Lower lobe of right lung (tissue), 2 donors: ENCODE results near the gene COASY. TPM values are rescaled to one million over a fixed set of nuclear protein-coding genes. Genes with fewer than 3 reads are reported as not detected.

Experiments used
- ATAC-seq, 2 donors: fragments of 200-7000 bp; cut with Tn5 transposase; one replicate each; pipeline ENCODE4 v1.9.1; 2020 to 2022; ENCODE audit warnings: mild to moderate bottlenecking in 2 of 2, moderate library complexity in 2 of 2
- DNase-seq: peaks from one replicate; pipeline ENCODE4 v3.0.0-alpha.2; 2020
- H3K27ac ChIP-seq: fragments of 200-600 bp; one replicate; pipeline ENCODE4 v1.8.0; 2022
- H3K27me3 ChIP-seq: fragments of 200-600 bp; one replicate; pipeline ENCODE4 v1.8.0; 2022; ENCODE audit warnings: low read depth
- H3K36me3 ChIP-seq: fragments of 200-600 bp; one replicate; pipeline ENCODE4 v1.8.0; 2022; ENCODE audit warnings: mild to moderate bottlenecking
- H3K4me1 ChIP-seq: fragments of 200-600 bp; one replicate; pipeline ENCODE4 v1.8.0; 2022
- H3K4me3 ChIP-seq: fragments of 200-600 bp; one replicate; pipeline ENCODE4 v1.8.0; 2022; ENCODE audit warnings: mild to moderate bottlenecking
- H3K9me3 ChIP-seq: fragments of 200-600 bp; one replicate; pipeline ENCODE4 v1.8.0; 2022
- intact Hi-C: fragments of 100-400 bp; cut with DNase I; formaldehyde crosslinking; loops from one replicate; pipeline ENCODE4 v1.11.0; 2022
- total RNA-seq: library from RNA; stranded (reverse); fragmentation: NEBNext Ultra II Directional; extraction: Animal tissue kit (Norgen Biotek cat#: 25700); gene quantifications from one replicate; pipeline ENCODE4 v1.2.1, GENCODE V29; 2021
- TF ChIP-seq, protein P1 (sequence below): fragments of 200-600 bp; IDR thresholded peaks from one replicate; pipeline ENCODE4 v1.8.0; 2022; ENCODE audit warnings: antibody characterized with exemption, mild to moderate bottlenecking
- donor health status: DM: no; HTN: yes; CAD: no; lungs with severe emphysema.

The COASY gene
- total RNA-seq, 1 donor from 2014 or later: 65.8 TPM

DNA sequence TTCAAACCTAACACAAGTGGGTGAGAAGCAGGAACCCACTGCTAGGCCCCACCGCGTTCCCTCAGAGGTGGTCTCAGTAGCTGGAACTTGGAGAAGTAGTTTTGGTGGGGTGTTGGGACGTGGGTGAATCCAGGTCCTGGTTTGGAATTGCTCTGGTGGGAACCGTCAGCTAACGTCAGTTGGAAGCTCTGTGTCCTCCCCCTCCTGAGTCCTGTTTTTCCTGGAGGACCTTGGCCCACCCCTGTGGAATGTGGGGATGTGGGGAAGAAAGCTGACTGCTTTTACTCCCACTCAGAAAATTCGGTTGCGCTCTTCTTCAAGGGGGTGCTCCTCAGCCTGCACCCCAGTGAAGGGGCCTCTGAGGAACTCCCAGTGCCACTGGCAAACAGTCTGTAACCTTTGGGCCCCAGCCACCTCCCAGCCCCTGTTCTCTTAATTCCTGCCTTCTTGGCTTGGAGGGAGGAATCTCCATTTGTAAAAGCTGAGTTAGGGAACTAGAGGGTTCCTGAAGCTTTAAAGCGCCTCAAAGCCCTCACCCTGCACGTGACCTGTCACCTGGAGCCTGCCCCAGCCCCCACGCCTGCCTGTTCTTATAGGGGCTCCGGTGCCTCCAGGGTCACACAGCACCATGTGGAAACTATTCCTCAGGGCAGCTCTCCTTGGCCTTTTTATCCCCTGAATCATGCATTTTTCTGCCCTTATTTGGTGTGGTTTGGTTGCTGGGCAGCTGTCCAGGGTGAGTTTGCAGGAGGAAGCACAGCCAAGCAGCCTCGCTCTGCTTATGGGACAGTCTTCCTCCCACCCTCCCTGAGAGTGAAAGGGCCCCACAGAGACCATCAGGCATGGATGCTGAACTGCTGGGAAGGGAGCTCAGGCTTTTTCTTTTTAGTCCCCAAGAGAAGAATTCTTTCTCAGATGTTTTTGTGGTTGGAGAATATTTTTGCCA, 42.1 kb upstream of the COASY start:
- TF ChIP-seq, protein P1, sequence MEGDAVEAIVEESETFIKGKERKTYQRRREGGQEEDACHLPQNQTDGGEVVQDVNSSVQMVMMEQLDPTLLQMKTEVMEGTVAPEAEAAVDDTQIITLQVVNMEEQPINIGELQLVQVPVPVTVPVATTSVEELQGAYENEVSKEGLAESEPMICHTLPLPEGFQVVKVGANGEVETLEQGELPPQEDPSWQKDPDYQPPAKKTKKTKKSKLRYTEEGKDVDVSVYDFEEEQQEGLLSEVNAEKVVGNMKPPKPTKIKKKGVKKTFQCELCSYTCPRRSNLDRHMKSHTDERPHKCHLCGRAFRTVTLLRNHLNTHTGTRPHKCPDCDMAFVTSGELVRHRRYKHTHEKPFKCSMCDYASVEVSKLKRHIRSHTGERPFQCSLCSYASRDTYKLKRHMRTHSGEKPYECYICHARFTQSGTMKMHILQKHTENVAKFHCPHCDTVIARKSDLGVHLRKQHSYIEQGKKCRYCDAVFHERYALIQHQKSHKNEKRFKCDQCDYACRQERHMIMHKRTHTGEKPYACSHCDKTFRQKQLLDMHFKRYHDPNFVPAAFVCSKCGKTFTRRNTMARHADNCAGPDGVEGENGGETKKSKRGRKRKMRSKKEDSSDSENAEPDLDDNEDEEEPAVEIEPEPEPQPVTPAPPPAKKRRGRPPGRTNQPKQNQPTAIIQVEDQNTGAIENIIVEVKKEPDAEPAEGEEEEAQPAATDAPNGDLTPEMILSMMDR: no peak
- no peaks in the 10 kb centered on the region for H3K9me3 ChIP-seq
- intact Hi-C loops: loop anchor here (10.0 kb wide), 1 partner anchor 205 kb away; no protein-coding TSS in a partner anchor
- peak overlapping the region; percentile 14 for H3K4me3 ChIP-seq
- DNase-seq (peak; percentile 73), ATAC-seq (peak; percentile 64)
- H3K36me3 ChIP-seq: peaks cover 39% of the 10 kb centered on the region
- H3K27me3 ChIP-seq: no peaks in the 10 kb centered on the region
- H3K4me1 ChIP-seq: peaks cover 73% of the 10 kb centered on the region
- peak overlapping the region; percentile 90 for H3K27ac ChIP-seq

DNA sequence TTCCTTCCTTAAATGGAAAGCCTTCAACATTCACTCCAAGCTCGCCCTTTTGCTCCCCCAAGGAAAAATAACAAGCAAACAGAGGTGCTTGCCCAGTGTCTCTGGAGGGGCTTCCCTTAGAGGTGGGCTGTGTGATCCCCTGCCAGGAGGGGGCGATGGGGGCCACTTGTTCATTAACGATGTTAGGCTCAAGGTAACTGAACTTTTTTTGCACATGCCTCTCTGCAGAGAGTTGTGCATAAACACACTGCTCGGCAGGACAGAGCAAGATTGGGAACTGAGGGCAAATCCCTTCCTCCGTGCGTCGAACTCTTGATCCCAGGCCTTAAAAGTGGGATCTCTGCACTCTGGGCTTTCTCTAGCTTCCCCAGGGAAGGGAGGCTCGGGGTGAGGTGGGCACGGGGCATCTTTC, 41.4 kb upstream of the COASY start:
- TF ChIP-seq, protein P1: no peak
- DNase-seq: no peak
- no peak for ATAC-seq
- peak overlapping the region; percentile 90 for H3K27ac ChIP-seq
- no peaks in the 10 kb centered on the region for H3K27me3 ChIP-seq
- intact Hi-C loops: no loop called here
- no peak overlapping the region for H3K4me3 ChIP-seq
- peaks cover 73% of the 10 kb centered on the region for H3K4me1 ChIP-seq
- peaks cover 38% of the 10 kb centered on the region for H3K36me3 ChIP-seq
- H3K9me3 ChIP-seq: no peaks in the 10 kb centered on the region

DNA sequence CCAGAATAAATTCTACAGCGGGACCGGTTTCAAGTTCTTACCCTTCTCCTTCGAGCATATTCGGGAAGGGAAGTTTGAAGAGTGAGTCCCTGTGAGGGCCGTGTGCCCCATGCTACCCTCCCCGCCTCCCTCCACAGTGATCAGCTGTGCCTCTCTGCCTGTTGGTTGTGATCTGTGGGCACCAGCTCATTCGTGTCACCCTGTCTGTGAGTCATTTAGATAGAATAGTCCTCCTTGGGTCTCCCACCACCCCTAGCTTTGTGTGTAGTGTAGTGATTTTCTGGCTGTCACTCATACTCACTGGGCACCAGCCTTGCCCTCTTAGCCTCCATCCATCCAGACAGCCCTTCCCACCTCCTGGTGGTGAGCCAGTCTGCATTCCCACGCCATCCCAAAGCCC, 40.9 kb upstream of the COASY start:
- ATAC-seq (no peak), DNase-seq (no peak)
- H3K4me3 ChIP-seq: no peak overlapping the region
- no peaks in the 10 kb centered on the region for H3K9me3 ChIP-seq
- intact Hi-C loops: no loop called here
- H3K27me3 ChIP-seq: no peaks in the 10 kb centered on the region
- H3K4me1 ChIP-seq: peaks cover 75% of the 10 kb centered on the region
- peaks cover 38% of the 10 kb centered on the region for H3K36me3 ChIP-seq
- TF ChIP-seq, protein P1: no peak
- H3K27ac ChIP-seq: peak overlapping the region; percentile 90

DNA sequence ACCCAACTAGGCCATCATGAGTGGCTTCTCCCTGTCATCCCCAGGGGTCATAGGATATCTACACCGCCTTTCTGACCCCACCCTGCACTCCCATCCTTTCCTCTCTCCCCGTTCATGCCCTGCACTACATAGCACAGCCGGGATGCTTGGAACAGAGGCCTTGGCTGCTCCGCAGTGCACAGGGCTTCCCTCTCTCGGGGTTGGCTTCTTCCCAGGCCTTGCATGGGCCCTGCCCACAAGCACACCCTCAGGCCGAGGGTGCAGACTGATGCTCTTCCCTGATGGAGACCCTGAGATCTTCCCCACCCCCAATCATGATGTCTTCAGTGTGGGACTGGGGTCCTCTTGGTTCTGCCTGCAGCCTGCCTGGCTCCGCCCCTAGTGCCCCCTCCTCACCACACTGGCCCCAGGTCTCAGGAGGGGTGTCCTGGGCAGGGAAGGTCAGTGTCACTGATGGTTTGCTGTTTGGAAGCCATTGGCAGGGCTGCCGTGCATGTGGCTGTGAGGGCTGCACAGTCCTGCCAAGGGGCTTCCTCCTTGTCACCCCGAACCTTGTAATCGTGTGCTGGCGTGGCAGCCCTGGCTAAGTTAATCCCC, 40.2 kb upstream of the COASY start:
- Histone ChIP-seq H3K36me3 (peaks cover 33% of the 10 kb centered on the region), H3K4me3 (no peak overlapping the region), H3K4me1 (peaks cover 75% of the 10 kb centered on the region), H3K27me3 (no peaks in the 10 kb centered on the region), H3K27ac (peak overlapping the region; percentile 90), H3K9me3 (no peaks in the 10 kb centered on the region)
- no peak for ATAC-seq
- no peak for DNase-seq
- intact Hi-C loops: no loop called here
- TF ChIP-seq, protein P1: no peak

DNA sequence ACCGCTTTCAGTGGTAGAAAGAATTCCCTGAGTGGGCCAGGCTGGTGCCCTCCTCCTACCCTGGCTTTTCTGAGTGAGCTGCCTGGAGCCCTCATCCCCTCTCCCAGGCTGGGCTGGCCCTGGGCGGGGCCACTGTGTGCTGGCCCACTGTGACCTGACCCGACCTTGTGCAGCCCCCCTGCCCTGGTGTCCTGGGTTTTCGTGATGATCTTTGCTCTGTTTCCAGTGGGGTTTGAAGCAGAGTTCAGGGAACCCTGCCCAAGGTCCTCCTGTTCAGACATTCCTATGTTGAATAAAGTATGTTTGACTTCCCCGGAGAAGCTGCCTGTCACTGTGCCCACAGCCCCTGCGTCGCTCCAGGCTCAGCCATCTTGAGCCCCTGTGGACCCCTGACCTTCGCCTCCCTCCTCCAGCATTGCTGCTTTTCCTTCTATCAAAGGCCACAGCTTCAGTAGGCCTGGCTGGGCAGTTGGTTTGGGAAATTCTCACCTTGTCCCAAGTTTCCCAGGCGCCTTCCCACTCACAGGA, 39.6 kb upstream of the COASY start:
- intact Hi-C loops: no loop called here

More for the DNA sequence above, 39.6 kb upstream of the COASY start:
- ATAC-seq: no peak
- Histone ChIP-seq H3K36me3 (peaks cover 28% of the 10 kb centered on the region), H3K4me3 (no peak overlapping the region), H3K9me3 (no peaks in the 10 kb centered on the region), H3K27me3 (no peaks in the 10 kb centered on the region), H3K4me1 (peaks cover 75% of the 10 kb centered on the region), H3K27ac (peak overlapping the region; percentile 90)
- TF ChIP-seq, protein P1: no peak
- no peak for DNase-seq
